GM19463 (cell line): ENCODE measurements around the gene MRPS5.
"Not testable (repeated sequence)": the region's sequence is repeated elsewhere in the genome, so short reads cannot be mapped to it uniquely, and the experiment has no call there.

Experiments
- ATAC-seq: cut with Tn5 transposase; IDR thresholded peaks from one replicate; pipeline ENCODE4 v1.9.1; 2021; ENCODE audit warnings: mild to moderate bottlenecking, moderate library complexity; ENCODE audit not compliant: unreplicated experiment

Gene MRPS5

GRCh38 chr2:95121407-95122196 is at the start of gene MRPS5:
Gene MRPS5, minus strand, starts transcription at chr2:95121808. Its CDS starts 17 bp downstream, at chr2:95121791.
- ATAC-seq: peak; percentile 94

GRCh38 chr2:95166065-95166763 is 44.6 kb upstream of the MRPS5 start:
- peak; percentile 11 for ATAC-seq

- peak; percentile 96 for ATAC-seq
These were observed 43.9 kb upstream of the MRPS5 start, which contains the start of gene ZNF2 for GRCh38 chr2:95165371-95166064. Gene ZNF2, plus strand, starts transcription at chr2:95165809. Its CDS starts 10,418 bp downstream, at chr2:95176227.

GRCh38 chr2:95165030-95165370 is 43.4 kb upstream of the MRPS5 start:
- peak; percentile 13 for ATAC-seq

GRCh38 chr2:95159690-95160449 is 38.3 kb upstream of the MRPS5 start, which contains the start of gene ZNF514:
Gene ZNF514, minus strand, starts transcription at chr2:95159848. Its CDS starts 6,595 bp downstream, at chr2:95153253.
- peak; percentile 93 for ATAC-seq

- peak; percentile 43 for ATAC-seq
These were observed 37.4 kb upstream of the MRPS5 start for GRCh38 chr2:95158891-95159619.

- no peak for ATAC-seq
These were observed 36.8 kb upstream of the MRPS5 start for GRCh38 chr2:95158441-95158840.

- no peak for ATAC-seq
These were observed 27.9 kb upstream of the MRPS5 start for GRCh38 chr2:95149397-95149984.

- no peak for ATAC-seq
These were observed 22.2 kb upstream of the MRPS5 start for GRCh38 chr2:95143838-95144237.

- ATAC-seq: no peak
These were observed 17.1 kb upstream of the MRPS5 start for GRCh38 chr2:95138702-95139101.

- ATAC-seq: peak; percentile 10
These were observed 566 bp upstream of the MRPS5 start for GRCh38 chr2:95122197-95122551.

- peak; percentile 0 for ATAC-seq
These were observed 558 bp downstream of the MRPS5 start for GRCh38 chr2:95121093-95121406.

GRCh38 chr2:95115418-95115817 is 6.2 kb downstream of the MRPS5 start:
- ATAC-seq: peak; percentile 99

- ATAC-seq: no peak
These were observed 8.1 kb downstream of the MRPS5 start for GRCh38 chr2:95113464-95113863.

GRCh38 chr2:95110395-95110794 is 11.2 kb downstream of the MRPS5 start:
- no peak for ATAC-seq

GRCh38 chr2:95109260-95109659 is 12.3 kb downstream of the MRPS5 start:
- no peak for ATAC-seq

- no peak for ATAC-seq
These were observed 15.5 kb downstream of the MRPS5 start for GRCh38 chr2:95106081-95106480.

GRCh38 chr2:95104606-95105005 is 17.0 kb downstream of the MRPS5 start:
- ATAC-seq: no peak

GRCh38 chr2:95099910-95100309 is 21.7 kb downstream of the MRPS5 start:
- ATAC-seq: no peak

- not testable (repeated sequence) for ATAC-seq
These were observed 23.3 kb downstream of the MRPS5 start for GRCh38 chr2:95098273-95098672.
